ENCODE results near the gene RNU5B-1.

- TF ChIP-seq YY1 (IDR thresholded peaks at IDR 0.05; ENCODE audit: insufficient read depth, insufficient read length) (no peak), ZNF274 (IDR thresholded peaks at IDR 0.05; ENCODE audit: low read depth, low read length) (no peak)
Observed at GRCh38 chr15:65323071-65323511, 18.6 kb downstream of the RNU5B-1 start.
